Parathyroid adenoma (tissue), 2 donors: Measurements from ENCODE around the gene PTPN22.

ENCODE experiments used
- H2AFZ ChIP-seq: fragments of 300-600 bp; sonication (generic); one replicate; pipeline ENCODE4 v1.7.0; 2017; ENCODE audit warnings: antibody characterized with exemption, mild to moderate bottlenecking
- H3K27ac ChIP-seq: fragments of 300-600 bp; sonication (generic); one replicate; pipeline ENCODE4 v1.7.0; 2017
- H3K27me3 ChIP-seq: fragments of 300-600 bp; sonication (generic); one replicate; pipeline ENCODE4 v1.7.0; 2017; ENCODE audit warnings: low read length; ENCODE audit not compliant: control insufficient read depth, insufficient read depth
- H3K36me3 ChIP-seq: fragments of 300-600 bp; sonication (generic); one replicate; pipeline ENCODE4 v1.7.0; 2017; ENCODE audit warnings: low read length; ENCODE audit not compliant: control insufficient read depth, insufficient read depth
- H3K4me1 ChIP-seq: fragments of 300-600 bp; sonication (generic); one replicate; pipeline ENCODE4 v1.7.0; 2017; ENCODE audit warnings: control low read depth
- H3K4me2 ChIP-seq: fragments of 300-600 bp; sonication (generic); one replicate; pipeline ENCODE4 v1.7.0; 2017; ENCODE audit warnings: low read length
- H3K4me3 ChIP-seq: fragments of 300-600 bp; sonication (generic); one replicate; pipeline ENCODE4 v1.7.0; 2017; ENCODE audit warnings: low read depth, low read length
- H3K79me2 ChIP-seq: fragments of 300-600 bp; sonication (generic); one replicate; pipeline ENCODE4 v1.7.0; 2017; ENCODE audit warnings: control low read depth
- H3K9ac ChIP-seq: fragments of 300-600 bp; sonication (generic); one replicate; pipeline ENCODE4 v1.7.0; 2017; ENCODE audit warnings: mild to moderate bottlenecking
- H3K9me3 ChIP-seq: fragments of 300-600 bp; sonication (generic); one replicate; pipeline ENCODE4 v1.7.0; 2017; ENCODE audit warnings: low read length; ENCODE audit not compliant: control insufficient read depth
- TF ChIP-seq, protein P1 (sequence below): fragments of 300-600 bp; sonication (generic); IDR thresholded peaks from one replicate; pipeline ENCODE4 v1.7.0; 2017; ENCODE audit warnings: antibody characterized with exemption, mild to moderate bottlenecking
- donor health status: primary hyperparathyroidism.

The PTPN22 gene

DNA sequence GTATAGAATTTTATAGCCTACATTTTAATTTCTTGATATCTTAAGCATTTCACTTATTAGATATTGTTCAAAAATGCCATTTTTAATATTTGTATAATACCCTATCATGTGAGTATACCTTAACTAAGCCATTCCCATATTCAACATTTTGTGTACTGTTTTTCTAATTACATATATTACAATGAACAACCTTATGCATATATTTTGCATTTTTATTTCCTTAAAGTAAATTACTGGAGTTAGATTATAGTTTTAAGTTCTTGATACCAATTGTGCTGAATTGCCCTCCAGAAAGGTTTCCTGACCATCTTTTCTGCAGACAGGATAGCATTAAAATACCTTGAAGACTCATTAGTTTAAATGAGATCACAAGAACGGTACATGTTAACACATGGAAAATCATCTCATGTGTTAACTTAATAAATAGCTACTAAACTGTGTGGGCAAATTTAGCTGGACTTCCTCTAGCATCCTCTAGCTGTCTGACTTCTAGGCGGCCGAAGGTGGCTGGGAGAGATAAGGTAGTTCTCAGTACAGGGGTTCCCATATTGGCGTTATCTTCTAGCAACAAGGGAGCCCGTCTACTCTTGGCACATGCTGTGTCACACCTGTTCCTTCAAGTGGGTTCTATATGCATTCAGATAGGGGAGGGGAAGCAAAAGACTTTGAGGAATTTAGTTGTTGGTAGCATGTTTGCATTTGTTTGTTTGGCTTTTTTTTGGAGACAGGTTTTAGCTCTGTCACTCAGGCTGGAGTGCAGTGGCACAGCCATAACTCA is 42.6 kb upstream of the PTPN22 start:
- H3K4me1 ChIP-seq: no peaks in the 10 kb centered on the region
- H3K27me3 ChIP-seq: no peaks in the 10 kb centered on the region
- H3K9me3 ChIP-seq: no peaks in the 10 kb centered on the region
- H3K27ac ChIP-seq: no peak overlapping the region
- H3K4me3 ChIP-seq: no peak overlapping the region
- H3K9ac ChIP-seq: no peak overlapping the region
- H2AFZ ChIP-seq: no peak overlapping the region
- no peak overlapping the region for H3K4me2 ChIP-seq
- no peaks in the 10 kb centered on the region for H3K36me3 ChIP-seq
- TF ChIP-seq, protein P1, sequence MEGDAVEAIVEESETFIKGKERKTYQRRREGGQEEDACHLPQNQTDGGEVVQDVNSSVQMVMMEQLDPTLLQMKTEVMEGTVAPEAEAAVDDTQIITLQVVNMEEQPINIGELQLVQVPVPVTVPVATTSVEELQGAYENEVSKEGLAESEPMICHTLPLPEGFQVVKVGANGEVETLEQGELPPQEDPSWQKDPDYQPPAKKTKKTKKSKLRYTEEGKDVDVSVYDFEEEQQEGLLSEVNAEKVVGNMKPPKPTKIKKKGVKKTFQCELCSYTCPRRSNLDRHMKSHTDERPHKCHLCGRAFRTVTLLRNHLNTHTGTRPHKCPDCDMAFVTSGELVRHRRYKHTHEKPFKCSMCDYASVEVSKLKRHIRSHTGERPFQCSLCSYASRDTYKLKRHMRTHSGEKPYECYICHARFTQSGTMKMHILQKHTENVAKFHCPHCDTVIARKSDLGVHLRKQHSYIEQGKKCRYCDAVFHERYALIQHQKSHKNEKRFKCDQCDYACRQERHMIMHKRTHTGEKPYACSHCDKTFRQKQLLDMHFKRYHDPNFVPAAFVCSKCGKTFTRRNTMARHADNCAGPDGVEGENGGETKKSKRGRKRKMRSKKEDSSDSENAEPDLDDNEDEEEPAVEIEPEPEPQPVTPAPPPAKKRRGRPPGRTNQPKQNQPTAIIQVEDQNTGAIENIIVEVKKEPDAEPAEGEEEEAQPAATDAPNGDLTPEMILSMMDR: no peak
- no peaks in the 10 kb centered on the region for H3K79me2 ChIP-seq

DNA sequence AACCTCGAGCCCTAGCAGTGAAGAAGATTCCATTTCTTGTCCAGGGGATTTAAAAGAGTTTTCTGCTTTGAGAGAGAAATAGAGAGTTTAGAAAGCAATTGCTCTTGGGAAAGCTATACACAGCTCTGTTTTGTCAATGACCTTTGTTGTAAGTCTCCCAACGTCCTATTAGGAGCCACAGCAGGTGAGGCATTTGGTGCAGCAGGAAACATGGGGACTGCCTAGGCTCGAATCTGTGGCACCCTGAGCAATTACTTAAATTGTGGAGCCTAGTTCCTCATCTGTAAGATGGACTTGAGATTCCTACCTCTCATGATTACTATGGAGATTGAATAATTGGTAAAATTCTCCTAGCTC is 41.8 kb upstream of the PTPN22 start:
- H3K4me3 ChIP-seq: no peak overlapping the region
- H3K9ac ChIP-seq: no peak overlapping the region
- H3K27ac ChIP-seq: peak overlapping the region; percentile 53
- H3K36me3 ChIP-seq: no peaks in the 10 kb centered on the region
- H3K4me2 ChIP-seq: no peak overlapping the region
- no peaks in the 10 kb centered on the region for H3K27me3 ChIP-seq
- H3K4me1 ChIP-seq: no peaks in the 10 kb centered on the region
- H3K79me2 ChIP-seq: no peaks in the 10 kb centered on the region
- TF ChIP-seq, protein P1: no peak
- no peak overlapping the region for H2AFZ ChIP-seq
- H3K9me3 ChIP-seq: no peaks in the 10 kb centered on the region

DNA sequence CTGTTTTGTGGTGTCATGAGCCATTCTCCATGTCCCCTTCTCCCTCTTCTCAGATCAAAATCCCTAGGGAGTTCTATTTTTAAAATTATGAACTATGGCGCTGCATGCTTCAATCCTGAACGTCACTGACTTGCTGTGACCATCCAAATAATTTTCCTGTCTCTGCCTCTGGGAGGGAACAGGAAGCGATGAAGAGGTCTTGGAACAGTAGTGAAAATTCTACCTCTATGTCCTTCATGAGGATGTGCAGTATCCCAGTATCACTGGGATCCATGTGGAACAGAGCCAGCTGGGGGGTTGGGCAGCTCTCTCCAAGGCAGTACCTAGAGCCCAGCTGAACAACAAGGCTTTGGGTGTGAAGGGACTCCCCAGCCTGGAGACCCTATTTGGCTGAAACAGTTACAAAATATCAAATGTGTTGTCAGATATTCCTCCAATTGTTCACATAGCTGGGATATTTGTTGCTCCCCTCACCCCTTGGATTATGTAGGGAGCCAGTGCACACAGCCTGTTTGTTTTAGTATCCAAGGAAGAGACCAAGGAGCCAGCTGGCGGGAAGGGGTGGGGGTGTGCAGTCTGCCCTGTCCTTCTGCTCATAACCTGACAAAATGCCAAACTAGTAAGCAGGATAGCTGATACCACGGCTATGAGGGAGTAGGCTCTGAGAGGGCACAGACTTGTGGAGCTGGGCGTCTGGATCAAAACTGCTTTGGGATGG is 41.2 kb upstream of the PTPN22 start:
- H3K36me3 ChIP-seq: no peaks in the 10 kb centered on the region
- no peaks in the 10 kb centered on the region for H3K79me2 ChIP-seq
- TF ChIP-seq, protein P1: no peak
- no peak overlapping the region for H3K9ac ChIP-seq
- no peak overlapping the region for H3K4me2 ChIP-seq
- no peaks in the 10 kb centered on the region for H3K27me3 ChIP-seq
- no peak overlapping the region for H3K4me3 ChIP-seq
- H2AFZ ChIP-seq: peak overlapping the region; percentile 17
- H3K9me3 ChIP-seq: no peaks in the 10 kb centered on the region
- H3K27ac ChIP-seq: peak overlapping the region; percentile 53
- H3K4me1 ChIP-seq: no peaks in the 10 kb centered on the region

DNA sequence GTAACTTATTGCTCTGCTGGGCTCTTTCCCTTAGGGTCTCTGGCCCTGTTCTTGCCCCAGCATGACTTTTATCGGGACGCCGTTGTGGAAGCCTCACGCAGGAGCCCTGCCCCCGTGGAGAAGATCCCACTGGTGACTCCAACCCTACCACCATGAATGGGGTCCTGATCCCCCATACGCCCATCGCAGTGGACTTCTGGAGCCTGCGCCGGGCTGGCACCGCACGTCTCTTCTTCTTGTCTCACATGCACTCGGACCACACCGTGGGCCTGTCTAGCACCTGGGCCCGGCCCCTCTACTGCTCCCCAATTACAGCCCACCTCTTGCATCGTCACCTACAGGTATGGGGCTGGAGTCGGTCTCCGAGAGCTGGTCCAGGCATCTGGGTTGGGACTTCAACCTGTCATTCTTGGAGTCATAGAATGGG is 33.9 kb upstream of the PTPN22 start:
- Histone ChIP-seq H3K4me2 (peak overlapping the region; percentile 87), H2AFZ (peak overlapping the region; percentile 89), H3K9me3 (no peaks in the 10 kb centered on the region), H3K9ac (no peak overlapping the region), H3K79me2 (no peaks in the 10 kb centered on the region), H3K36me3 (no peaks in the 10 kb centered on the region), H3K27me3 (no peaks in the 10 kb centered on the region), H3K4me1 (no peaks in the 10 kb centered on the region), H3K4me3 (peak overlapping the region; percentile 76), H3K27ac (peak overlapping the region; percentile 78)
- TF ChIP-seq, protein P1: no peak
